ENCODE data around the gene DCLRE1B.

GRCh38 chr1:113937146-113937545 lies 32.0 kb downstream of the DCLRE1B start:
- TF ChIP-seq, protein P1, sequence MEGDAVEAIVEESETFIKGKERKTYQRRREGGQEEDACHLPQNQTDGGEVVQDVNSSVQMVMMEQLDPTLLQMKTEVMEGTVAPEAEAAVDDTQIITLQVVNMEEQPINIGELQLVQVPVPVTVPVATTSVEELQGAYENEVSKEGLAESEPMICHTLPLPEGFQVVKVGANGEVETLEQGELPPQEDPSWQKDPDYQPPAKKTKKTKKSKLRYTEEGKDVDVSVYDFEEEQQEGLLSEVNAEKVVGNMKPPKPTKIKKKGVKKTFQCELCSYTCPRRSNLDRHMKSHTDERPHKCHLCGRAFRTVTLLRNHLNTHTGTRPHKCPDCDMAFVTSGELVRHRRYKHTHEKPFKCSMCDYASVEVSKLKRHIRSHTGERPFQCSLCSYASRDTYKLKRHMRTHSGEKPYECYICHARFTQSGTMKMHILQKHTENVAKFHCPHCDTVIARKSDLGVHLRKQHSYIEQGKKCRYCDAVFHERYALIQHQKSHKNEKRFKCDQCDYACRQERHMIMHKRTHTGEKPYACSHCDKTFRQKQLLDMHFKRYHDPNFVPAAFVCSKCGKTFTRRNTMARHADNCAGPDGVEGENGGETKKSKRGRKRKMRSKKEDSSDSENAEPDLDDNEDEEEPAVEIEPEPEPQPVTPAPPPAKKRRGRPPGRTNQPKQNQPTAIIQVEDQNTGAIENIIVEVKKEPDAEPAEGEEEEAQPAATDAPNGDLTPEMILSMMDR (optimal IDR thresholded peaks at IDR 0.05 in 1 of 3, IDR thresholded peaks at IDR 0.05 in 1 of 3, conservative IDR thresholded peaks at IDR 0.05 in 1 of 3; ENCODE audit: extremely low read depth in 1 of 3, insufficient read depth in 2 of 3, low read length in 3 of 3) = no peak
- no peak for TF ChIP-seq EZH2 (IDR thresholded peaks at IDR 0.05; ENCODE audit: low read length)
